ENCODE measurements around the gene CTSD.

DNA sequence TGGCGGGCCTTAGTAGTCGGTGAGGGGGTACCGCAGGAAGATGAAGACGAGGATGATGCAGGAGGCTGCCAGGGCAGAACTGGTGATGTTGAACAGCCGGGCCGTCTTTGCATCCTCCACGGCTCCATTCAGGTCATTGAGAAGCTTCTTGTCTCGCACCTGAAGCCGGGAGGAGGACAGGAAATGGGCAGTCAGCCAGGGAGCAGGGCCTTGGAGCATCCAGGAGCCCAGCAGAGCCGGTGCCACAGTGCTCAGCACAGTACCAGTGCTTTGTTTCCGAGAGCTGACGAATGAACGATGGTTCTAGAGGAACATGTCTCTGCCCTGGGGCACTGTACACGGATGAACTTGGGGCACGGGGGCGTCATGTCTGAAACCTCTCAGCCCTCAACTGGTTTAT lies 28.5 kb downstream of the CTSD start:
- TF ChIP-seq CTCF (IDR thresholded peaks at IDR 0.05): no peak
- TF ChIP-seq POLR2A (IDR thresholded peaks at IDR 0.05): no peak
- no peak for TF ChIP-seq EP300 (IDR thresholded peaks at IDR 0.05)

All from tibial nerve (tissue), 4 donors.